Measurements from ENCODE around the gene USP20.

The USP20 gene

DNA sequence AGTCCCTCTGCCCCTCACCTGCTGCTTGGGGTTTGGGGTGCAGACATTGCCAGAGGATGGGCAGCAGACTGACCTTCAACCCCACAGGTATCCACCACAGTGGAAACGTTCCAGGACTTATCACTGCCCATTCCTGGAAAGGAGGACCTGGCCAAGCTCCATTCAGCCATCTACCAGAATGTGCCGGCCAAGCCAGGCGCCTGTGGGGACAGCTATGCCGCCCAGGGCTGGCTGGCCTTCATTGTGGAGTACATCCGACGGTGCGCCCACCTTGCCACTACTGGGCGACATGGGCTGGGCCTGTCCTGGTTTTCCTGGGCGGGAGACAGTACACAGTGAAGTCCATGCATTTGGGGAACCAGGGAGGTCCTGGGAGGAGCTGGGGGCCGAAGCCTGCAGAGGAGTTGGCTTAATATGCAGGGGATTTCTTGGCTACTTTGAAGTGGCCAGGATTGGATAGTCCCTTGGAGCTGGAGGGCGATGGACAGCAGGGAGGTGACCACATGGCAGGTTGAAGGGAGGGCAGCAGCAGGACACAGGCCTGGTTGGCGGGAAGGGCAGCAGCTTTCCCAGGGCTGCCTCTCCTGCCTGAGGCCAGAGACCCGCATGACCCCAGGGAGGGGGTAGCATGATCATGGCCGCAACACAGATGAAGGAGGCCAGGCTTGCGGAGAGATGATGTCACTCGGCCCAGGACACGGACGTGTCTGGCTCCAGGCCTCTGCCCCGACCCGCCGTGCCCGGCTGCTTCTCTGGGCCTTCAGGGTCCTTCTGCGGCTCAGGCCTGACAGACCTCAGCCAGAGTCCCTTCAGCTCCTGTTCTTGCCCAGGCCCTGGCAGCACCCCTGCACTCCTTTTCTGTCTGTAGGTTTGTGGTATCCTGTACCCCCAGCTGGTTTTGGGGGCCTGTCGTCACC, 34.6 kb downstream of the USP20 start:
- H3K27me3 ChIP-seq (ENCODE audit: control insufficient read depth, insufficient read depth, low read length), result no peaks in the 10 kb centered on the region
- no peaks in the 10 kb centered on the region for H3K36me3 ChIP-seq (ENCODE audit: control insufficient read depth, low read depth, low read length)
- no peak overlapping the region for H3K9ac ChIP-seq (ENCODE audit: low read length)
- no peak overlapping the region for H3K27ac ChIP-seq (ENCODE audit: low read length)
- H3K4me3 ChIP-seq (ENCODE audit: low read length), result no peak overlapping the region
- no peaks in the 10 kb centered on the region for H3K4me1 ChIP-seq (ENCODE audit: control insufficient read depth, low read depth, low read length)
- no peaks in the 10 kb centered on the region for H3K9me3 ChIP-seq (ENCODE audit: control insufficient read depth, low read depth, low read length)

DNA sequence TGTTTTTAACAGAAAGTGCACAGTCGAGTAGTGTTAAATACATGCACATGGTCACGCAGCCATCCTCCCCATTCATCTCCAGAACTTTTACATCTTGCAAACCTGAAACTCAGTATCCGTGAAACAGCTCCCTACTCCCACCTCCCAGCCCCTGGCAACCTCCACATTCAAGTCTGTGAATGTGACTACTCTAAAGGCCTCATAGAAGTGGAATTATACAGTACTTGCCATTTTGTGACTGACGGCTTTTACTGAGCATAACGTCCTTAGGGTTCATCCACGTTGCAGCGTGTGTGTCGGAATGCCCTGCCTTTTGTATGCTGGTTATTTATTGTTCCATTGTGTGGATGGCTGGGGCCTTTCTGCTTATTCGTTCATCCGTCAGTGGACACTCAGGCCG, 35.8 kb downstream of the USP20 start:
- no peaks in the 10 kb centered on the region for H3K9me3 ChIP-seq (ENCODE audit: control insufficient read depth, low read depth, low read length)
- peaks cover 5% of the 10 kb centered on the region for H3K36me3 ChIP-seq (ENCODE audit: control insufficient read depth, low read depth, low read length)
- H3K9ac ChIP-seq (ENCODE audit: low read length), result no peak overlapping the region
- H3K4me1 ChIP-seq (ENCODE audit: control insufficient read depth, low read depth, low read length), result no peaks in the 10 kb centered on the region
- H3K27ac ChIP-seq (ENCODE audit: low read length), result no peak overlapping the region
- H3K4me3 ChIP-seq (ENCODE audit: low read length), result no peak overlapping the region
- no peaks in the 10 kb centered on the region for H3K27me3 ChIP-seq (ENCODE audit: control insufficient read depth, insufficient read depth, low read length)

DNA sequence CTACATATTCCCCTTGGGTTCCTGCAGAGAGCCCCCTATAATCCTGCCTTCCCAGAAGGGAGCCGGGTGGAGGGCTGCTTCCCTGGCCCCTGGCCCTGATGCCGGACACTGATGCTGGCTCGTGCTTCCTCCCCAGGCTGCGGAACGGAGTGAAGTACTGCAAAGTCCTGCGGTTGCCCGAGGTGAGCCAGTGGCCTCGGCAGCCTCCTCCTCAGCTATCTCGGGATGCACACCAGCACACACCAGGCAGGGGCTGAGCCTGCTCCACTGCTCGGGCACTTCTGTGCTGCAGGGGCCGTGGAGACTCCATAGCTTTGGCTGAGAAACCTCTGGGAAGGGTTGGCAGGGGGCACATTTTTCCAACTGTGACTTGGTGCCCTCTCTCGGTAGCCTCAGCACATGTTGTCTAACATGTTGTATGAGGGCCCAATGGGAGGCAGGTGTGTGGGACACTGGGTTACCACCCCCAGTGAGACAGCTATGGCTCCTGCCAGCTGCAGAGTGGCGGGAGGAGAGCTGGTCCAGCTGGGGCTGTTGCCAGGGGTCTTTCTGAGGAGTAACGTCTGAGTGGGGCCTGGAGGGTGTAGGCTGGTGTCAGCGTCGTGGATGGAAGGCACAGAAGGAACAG, 38.4 kb downstream of the USP20 start:
- Histone ChIP-seq H3K36me3 (ENCODE audit: control insufficient read depth, low read depth, low read length) (peaks cover 5% of the 10 kb centered on the region), H3K9me3 (ENCODE audit: control insufficient read depth, low read depth, low read length) (no peaks in the 10 kb centered on the region), H3K27me3 (ENCODE audit: control insufficient read depth, insufficient read depth, low read length) (no peaks in the 10 kb centered on the region), H3K9ac (ENCODE audit: low read length) (no peak overlapping the region), H3K27ac (ENCODE audit: low read length) (no peak overlapping the region), H3K4me3 (ENCODE audit: low read length) (no peak overlapping the region), H3K4me1 (ENCODE audit: control insufficient read depth, low read depth, low read length) (no peaks in the 10 kb centered on the region)

DNA sequence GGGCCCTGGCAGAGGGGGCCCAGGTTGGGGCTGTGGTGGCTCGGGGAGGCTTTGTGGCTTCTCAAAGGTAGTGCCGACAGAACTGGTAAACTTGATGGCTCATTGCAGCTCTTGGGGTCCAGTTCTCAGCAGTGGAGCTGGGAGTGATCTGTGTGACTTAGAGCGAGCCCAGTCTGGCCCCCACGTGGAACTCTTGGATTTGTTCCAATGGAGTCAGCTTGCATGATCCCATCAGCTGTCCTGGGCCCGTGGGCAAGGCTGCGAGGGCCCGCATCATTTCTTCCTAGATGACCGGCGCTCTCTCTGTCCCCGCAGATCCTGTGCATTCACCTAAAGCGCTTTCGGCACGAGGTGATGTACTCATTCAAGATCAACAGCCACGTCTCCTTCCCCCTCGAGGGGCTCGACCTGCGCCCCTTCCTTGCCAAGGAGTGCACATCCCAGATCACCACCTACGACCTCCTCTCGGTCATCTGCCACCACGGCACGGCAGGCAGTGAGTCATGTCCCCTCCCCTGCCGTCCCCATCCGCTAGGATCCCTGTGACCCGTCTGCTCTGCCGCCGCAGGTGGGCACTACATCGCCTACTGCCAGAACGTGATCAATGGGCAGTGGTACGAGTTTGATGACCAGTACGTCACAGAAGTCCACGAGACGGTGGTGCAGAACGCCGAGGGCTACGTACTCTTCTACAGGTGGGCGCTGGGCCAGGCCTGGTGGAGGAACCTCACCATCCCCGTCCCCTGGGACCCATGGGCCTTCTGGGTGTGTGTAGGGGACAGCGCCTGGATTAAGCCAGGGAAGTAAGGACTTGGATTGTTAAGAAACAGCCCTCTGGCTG, 39.2 kb downstream of the USP20 start:
- Histone ChIP-seq H3K4me3 (ENCODE audit: low read length) (no peak overlapping the region), H3K27ac (ENCODE audit: low read length) (no peak overlapping the region), H3K27me3 (ENCODE audit: control insufficient read depth, insufficient read depth, low read length) (no peaks in the 10 kb centered on the region), H3K4me1 (ENCODE audit: control insufficient read depth, low read depth, low read length) (no peaks in the 10 kb centered on the region), H3K9me3 (ENCODE audit: control insufficient read depth, low read depth, low read length) (no peaks in the 10 kb centered on the region), H3K36me3 (ENCODE audit: control insufficient read depth, low read depth, low read length) (peaks cover 5% of the 10 kb centered on the region), H3K9ac (ENCODE audit: low read length) (no peak overlapping the region)

DNA sequence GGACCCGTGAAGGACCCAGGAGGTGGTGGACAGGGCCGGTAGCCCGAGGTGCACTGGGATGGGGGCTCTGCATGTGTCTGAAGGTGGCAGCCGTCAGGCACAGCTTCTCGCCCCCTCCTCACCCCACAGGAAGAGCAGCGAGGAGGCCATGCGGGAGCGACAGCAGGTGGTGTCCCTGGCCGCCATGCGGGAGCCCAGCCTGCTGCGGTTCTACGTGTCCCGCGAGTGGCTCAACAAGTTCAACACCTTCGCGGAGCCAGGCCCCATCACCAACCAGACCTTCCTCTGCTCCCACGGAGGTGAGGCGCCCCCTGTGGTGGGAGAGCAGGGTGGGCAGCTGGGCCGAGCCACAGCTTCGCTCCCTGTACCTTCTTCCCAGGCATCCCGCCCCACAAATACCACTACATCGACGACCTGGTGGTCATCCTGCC, 39.9 kb downstream of the USP20 start:
- peaks cover 7% of the 10 kb centered on the region for H3K36me3 ChIP-seq (ENCODE audit: control insufficient read depth, low read depth, low read length)
- H3K27me3 ChIP-seq (ENCODE audit: control insufficient read depth, insufficient read depth, low read length), result no peaks in the 10 kb centered on the region
- H3K27ac ChIP-seq (ENCODE audit: low read length), result no peak overlapping the region
- no peak overlapping the region for H3K4me3 ChIP-seq (ENCODE audit: low read length)
- H3K9ac ChIP-seq (ENCODE audit: low read length), result no peak overlapping the region
- no peaks in the 10 kb centered on the region for H3K4me1 ChIP-seq (ENCODE audit: control insufficient read depth, low read depth, low read length)
- H3K9me3 ChIP-seq (ENCODE audit: control insufficient read depth, low read depth, low read length), result no peaks in the 10 kb centered on the region

DNA sequence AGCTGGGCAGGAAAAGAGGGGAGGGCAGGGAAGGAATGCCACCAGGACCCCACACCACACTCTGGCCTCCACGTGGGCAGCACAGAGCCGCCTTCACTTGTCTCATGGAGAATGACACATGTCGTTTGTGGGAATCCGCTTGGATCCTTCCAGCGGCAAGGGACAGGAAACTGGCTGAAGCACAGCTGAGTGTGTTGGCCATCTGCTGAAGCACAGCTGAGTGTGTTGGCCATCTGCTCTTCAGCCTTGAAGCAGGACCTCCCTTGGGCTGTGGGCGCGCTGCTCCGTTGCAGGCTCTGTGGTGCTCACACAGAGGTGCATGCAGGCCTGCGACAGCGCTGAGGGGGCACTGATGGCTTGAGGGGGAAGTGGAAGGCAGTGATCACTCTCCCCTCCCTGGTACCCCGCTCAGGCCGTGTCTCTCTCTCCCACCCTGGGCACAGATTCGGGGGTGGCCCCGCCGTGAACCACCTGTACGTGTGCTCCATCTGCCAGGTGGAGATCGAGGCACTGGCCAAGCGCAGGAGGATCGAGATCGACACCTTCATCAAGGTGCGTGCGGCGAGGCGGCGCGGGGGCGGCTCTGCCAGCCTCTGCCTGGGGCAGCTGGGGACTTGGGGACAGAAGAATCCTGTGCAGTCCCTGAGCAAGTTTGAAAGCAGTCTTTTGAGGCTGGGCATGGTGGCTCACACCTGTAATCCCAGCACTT, 40.6 kb downstream of the USP20 start:
- no peak overlapping the region for H3K4me3 ChIP-seq (ENCODE audit: low read length)
- H3K4me1 ChIP-seq (ENCODE audit: control insufficient read depth, low read depth, low read length), result no peaks in the 10 kb centered on the region
- H3K27me3 ChIP-seq (ENCODE audit: control insufficient read depth, insufficient read depth, low read length), result no peaks in the 10 kb centered on the region
- H3K9ac ChIP-seq (ENCODE audit: low read length), result no peak overlapping the region
- no peaks in the 10 kb centered on the region for H3K9me3 ChIP-seq (ENCODE audit: control insufficient read depth, low read depth, low read length)
- H3K27ac ChIP-seq (ENCODE audit: low read length), result no peak overlapping the region
- H3K36me3 ChIP-seq (ENCODE audit: control insufficient read depth, low read depth, low read length), result peaks cover 7% of the 10 kb centered on the region

DNA sequence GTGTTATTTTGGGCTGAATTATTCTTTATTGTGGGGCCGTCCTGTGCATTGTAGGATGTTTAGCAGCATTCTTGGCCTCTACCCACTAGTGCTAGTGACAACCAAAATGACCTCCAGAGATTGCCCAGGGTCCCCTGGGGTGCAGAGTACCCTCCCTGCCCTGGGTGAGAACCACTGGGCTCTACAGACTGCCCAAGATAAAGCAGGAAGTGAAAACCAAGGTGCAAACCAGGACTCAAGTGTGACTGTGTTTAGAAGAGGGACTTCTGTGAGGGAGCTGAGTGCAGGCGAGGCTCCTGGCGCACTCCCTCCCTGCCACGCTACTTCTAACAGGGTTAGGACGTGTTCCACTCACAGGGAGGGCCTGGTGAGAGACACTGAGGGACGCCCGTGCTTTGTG, 41.6 kb downstream of the USP20 start:
- H3K4me3 ChIP-seq (ENCODE audit: low read length), result no peak overlapping the region
- no peaks in the 10 kb centered on the region for H3K4me1 ChIP-seq (ENCODE audit: control insufficient read depth, low read depth, low read length)
- H3K36me3 ChIP-seq (ENCODE audit: control insufficient read depth, low read depth, low read length), result peaks cover 7% of the 10 kb centered on the region
- no peak overlapping the region for H3K27ac ChIP-seq (ENCODE audit: low read length)
- H3K27me3 ChIP-seq (ENCODE audit: control insufficient read depth, insufficient read depth, low read length), result no peaks in the 10 kb centered on the region
- H3K9me3 ChIP-seq (ENCODE audit: control insufficient read depth, low read depth, low read length), result no peaks in the 10 kb centered on the region
- H3K9ac ChIP-seq (ENCODE audit: low read length), result no peak overlapping the region

DNA sequence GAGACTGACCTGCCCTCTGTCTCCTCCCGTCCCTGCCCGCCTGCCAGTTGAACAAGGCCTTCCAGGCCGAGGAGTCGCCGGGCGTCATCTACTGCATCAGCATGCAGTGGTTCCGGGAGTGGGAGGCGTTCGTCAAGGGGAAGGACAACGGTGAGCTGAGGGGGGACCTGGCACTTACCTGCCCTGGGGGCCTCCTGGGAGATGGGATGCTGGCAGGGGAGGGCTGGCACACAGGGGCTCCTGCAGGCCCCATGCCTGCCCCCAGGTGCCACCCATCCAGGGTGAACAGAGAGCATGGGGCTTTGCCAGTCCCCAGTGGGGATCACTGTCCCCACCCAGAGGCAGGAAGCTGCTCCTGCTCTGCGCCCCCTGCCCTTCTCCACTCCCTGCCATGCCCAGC, 43.0 kb downstream of the USP20 start:
- peaks cover 7% of the 10 kb centered on the region for H3K36me3 ChIP-seq (ENCODE audit: control insufficient read depth, low read depth, low read length)
- no peak overlapping the region for H3K4me3 ChIP-seq (ENCODE audit: low read length)
- no peaks in the 10 kb centered on the region for H3K4me1 ChIP-seq (ENCODE audit: control insufficient read depth, low read depth, low read length)
- no peaks in the 10 kb centered on the region for H3K27me3 ChIP-seq (ENCODE audit: control insufficient read depth, insufficient read depth, low read length)
- no peak overlapping the region for H3K9ac ChIP-seq (ENCODE audit: low read length)
- no peak overlapping the region for H3K27ac ChIP-seq (ENCODE audit: low read length)
- H3K9me3 ChIP-seq (ENCODE audit: control insufficient read depth, low read depth, low read length), result no peaks in the 10 kb centered on the region

DNA sequence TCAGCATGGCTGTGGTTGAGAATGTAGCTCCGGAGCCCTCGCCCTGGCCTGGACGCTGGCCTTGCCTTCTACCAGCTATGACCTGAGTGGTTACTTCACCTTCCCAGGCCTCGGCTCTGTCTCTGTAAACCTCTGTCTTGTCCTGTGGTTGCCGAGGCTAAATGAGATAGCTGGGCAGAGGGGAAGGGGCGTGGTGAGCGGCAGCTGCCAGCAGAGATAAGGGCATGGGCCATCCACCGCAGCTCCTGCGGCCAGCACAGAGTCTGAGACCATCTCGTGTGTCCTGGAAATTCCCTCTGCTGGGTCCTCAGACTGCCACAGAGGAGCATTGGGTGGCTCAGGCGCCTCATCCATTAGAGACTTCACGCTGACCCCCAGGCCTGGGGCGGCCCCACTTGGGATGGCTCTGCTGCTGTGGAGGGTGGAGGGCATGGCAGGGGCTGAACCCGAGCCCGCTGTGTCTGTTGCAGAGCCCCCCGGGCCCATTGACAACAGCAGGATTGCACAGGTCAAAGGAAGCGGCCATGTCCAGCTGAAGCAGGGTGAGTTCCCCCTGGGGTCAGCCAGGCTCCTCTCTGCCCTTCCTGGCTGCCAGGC, 43.9 kb downstream of the USP20 start:
- no peak overlapping the region for H3K27ac ChIP-seq (ENCODE audit: low read length)
- H3K36me3 ChIP-seq (ENCODE audit: control insufficient read depth, low read depth, low read length), result peaks cover 7% of the 10 kb centered on the region
- H3K27me3 ChIP-seq (ENCODE audit: control insufficient read depth, insufficient read depth, low read length), result no peaks in the 10 kb centered on the region
- H3K9me3 ChIP-seq (ENCODE audit: control insufficient read depth, low read depth, low read length), result no peaks in the 10 kb centered on the region
- no peak overlapping the region for H3K4me3 ChIP-seq (ENCODE audit: low read length)
- no peak overlapping the region for H3K9ac ChIP-seq (ENCODE audit: low read length)
- peaks cover 3% of the 10 kb centered on the region for H3K4me1 ChIP-seq (ENCODE audit: control insufficient read depth, low read depth, low read length)

DNA sequence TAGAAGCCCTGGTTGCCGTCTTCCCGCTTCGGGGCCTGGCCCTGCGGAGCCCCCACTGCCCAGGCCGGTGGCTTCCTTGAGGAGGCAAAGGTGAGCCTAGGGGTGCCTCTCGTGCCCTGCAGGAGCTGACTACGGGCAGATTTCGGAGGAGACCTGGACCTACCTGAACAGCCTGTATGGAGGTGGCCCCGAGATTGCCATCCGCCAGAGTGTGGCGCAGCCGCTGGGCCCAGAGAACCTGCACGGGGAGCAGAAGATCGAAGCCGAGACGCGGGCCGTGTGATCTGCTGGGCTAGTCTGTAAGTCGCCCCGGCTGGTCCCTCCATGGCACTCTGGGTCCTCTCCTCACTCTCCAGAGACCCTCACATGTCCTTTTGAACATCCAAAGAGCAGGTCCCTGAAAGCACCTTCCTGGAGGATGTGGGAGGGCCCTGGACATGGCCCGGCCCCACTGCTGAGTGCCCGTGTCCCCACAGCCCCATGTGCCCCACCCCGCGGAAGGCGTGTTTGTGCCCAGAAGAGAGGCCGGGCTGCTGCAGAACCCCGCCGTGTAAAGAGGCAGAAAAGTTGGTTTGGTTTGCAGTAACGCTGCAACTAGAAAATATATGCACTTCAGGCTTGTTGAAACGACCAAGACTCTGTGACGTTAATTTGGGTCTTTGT, 44.9 kb downstream of the USP20 start:
- H3K27me3 ChIP-seq (ENCODE audit: control insufficient read depth, insufficient read depth, low read length), result no peaks in the 10 kb centered on the region
- no peak overlapping the region for H3K4me3 ChIP-seq (ENCODE audit: low read length)
- H3K36me3 ChIP-seq (ENCODE audit: control insufficient read depth, low read depth, low read length), result peaks cover 7% of the 10 kb centered on the region
- H3K9ac ChIP-seq (ENCODE audit: low read length), result no peak overlapping the region
- no peaks in the 10 kb centered on the region for H3K9me3 ChIP-seq (ENCODE audit: control insufficient read depth, low read depth, low read length)
- no peak overlapping the region for H3K27ac ChIP-seq (ENCODE audit: low read length)
- peaks cover 11% of the 10 kb centered on the region for H3K4me1 ChIP-seq (ENCODE audit: control insufficient read depth, low read depth, low read length)

Data from iPS-18a (cell line).